ENCODE results near the gene ASIC2.

Gene ASIC2

GRCh38 chr17:33113991-33114370, 179.1 kb downstream of the ASIC2 start:
- no peak for DNase-seq (ENCODE audit: low read depth in 2 of 2)

GRCh38 chr17:33113276-33113990, 179.7 kb downstream of the ASIC2 start:
- DNase-seq (ENCODE audit: low read depth in 2 of 2) = no peak

- DNase-seq (ENCODE audit: low read depth in 2 of 2) = no peak
Observed at GRCh38 chr17:33112763-33113162, 180.3 kb downstream of the ASIC2 start.

GRCh38 chr17:33109336-33110072, 183.6 kb downstream of the ASIC2 start:
- no peak for DNase-seq (ENCODE audit: low read depth in 2 of 2)

- no peak for DNase-seq (ENCODE audit: low read depth in 2 of 2)
Observed at GRCh38 chr17:33106525-33107165, 186.4 kb downstream of the ASIC2 start.

- no peak for DNase-seq (ENCODE audit: low read depth in 2 of 2)
Observed at GRCh38 chr17:33105911-33106310, 187.2 kb downstream of the ASIC2 start.

GRCh38 chr17:33099906-33100305, 193.2 kb downstream of the ASIC2 start:
- no peak for DNase-seq (ENCODE audit: low read depth in 2 of 2)

GRCh38 chr17:33099252-33099651, 193.8 kb downstream of the ASIC2 start:
- no peak for DNase-seq (ENCODE audit: low read depth in 2 of 2)

GRCh38 chr17:33097411-33097810, 195.7 kb downstream of the ASIC2 start:
- DNase-seq (ENCODE audit: low read depth in 2 of 2) = no peak

GRCh38 chr17:33096161-33096560, 196.9 kb downstream of the ASIC2 start:
- DNase-seq (ENCODE audit: low read depth in 2 of 2) = no peak

- no peak for DNase-seq (ENCODE audit: low read depth in 2 of 2)
Observed at GRCh38 chr17:33091271-33091670, 201.8 kb downstream of the ASIC2 start.

GRCh38 chr17:33090806-33091205, 202.3 kb downstream of the ASIC2 start:
- no peak for DNase-seq (ENCODE audit: low read depth in 2 of 2)

GRCh38 chr17:33086878-33087277, 206.2 kb downstream of the ASIC2 start:
- no peak for DNase-seq (ENCODE audit: low read depth in 2 of 2)

- DNase-seq (ENCODE audit: low read depth in 2 of 2) = no peak
Observed at GRCh38 chr17:33086041-33086440, 207.1 kb downstream of the ASIC2 start.

- no peak for DNase-seq (ENCODE audit: low read depth in 2 of 2)
Observed at GRCh38 chr17:33085256-33085655, 207.8 kb downstream of the ASIC2 start.

- no peak for DNase-seq (ENCODE audit: low read depth in 2 of 2)
Observed at GRCh38 chr17:33084755-33085154, 208.3 kb downstream of the ASIC2 start.

- no peak for DNase-seq (ENCODE audit: low read depth in 2 of 2)
Observed at GRCh38 chr17:33082529-33083173, 210.4 kb downstream of the ASIC2 start.

- no peak for DNase-seq (ENCODE audit: low read depth in 2 of 2)
Observed at GRCh38 chr17:33080091-33080490, 213.0 kb downstream of the ASIC2 start.

- no peak for DNase-seq (ENCODE audit: low read depth in 2 of 2)
Observed at GRCh38 chr17:33079201-33079600, 213.9 kb downstream of the ASIC2 start.

- DNase-seq (ENCODE audit: low read depth in 2 of 2) = no peak
Observed at GRCh38 chr17:33076979-33077378, 216.1 kb downstream of the ASIC2 start.

GRCh38 chr17:33073416-33073815, 219.7 kb downstream of the ASIC2 start:
- DNase-seq (ENCODE audit: low read depth in 2 of 2) = no peak

GRCh38 chr17:33072421-33073161, 220.5 kb downstream of the ASIC2 start:
- DNase-seq (ENCODE audit: low read depth in 2 of 2) = no peak

Data from activated CD4-positive, alpha-beta T cell treated with anti-CD3 and anti-CD28 coated beads for 24 hours (primary cell).